GM12875 (cell line): ENCODE measurements around the gene PLCB3.
A peak's percentile ranks its signal among the peaks of the same experiment; 100 is the strongest.

Experiments
- H3K4me3 ChIP-seq: one replicate; pipeline ENCODE4 v1.5.1; 2011; ENCODE audit warnings: low read depth, low read length, control low read depth
- CTCF ChIP-seq: IDR thresholded peaks from 2 replicates; pipeline ENCODE4 v1.5.1; 2011; ENCODE audit warnings: low read depth, mild to moderate bottlenecking, control low read depth, inconsistent platforms, low read length, moderate library complexity, borderline replicate concordance; ENCODE audit not compliant: insufficient read depth

PLCB3 gene

GRCh38 chr11:64243236-64243854 lies 8.0 kb upstream of the PLCB3 start:
- no peak overlapping the region for H3K4me3 ChIP-seq
- no peak for TF ChIP-seq CTCF

DNA sequence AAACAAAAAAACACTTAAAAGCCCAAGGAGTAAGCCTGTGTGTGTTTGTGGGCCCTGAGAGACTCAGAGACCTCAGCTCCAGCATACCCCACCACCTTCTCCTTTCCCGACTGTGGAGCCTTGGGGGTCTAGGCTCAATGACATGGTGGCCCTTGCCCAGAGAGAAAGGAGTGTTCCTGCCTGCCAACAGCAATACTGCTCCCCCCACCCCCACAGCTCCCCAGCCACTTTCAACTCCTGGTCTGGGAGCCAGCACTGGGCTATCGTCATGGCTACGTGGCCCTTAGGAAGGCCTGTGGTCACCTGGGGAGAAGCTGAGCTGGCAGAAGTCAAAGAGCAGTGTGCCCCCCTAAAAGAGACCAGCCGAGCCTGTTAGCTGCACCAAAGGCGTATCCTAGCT lies 7.2 kb upstream of the PLCB3 start:
- no peak for TF ChIP-seq CTCF
- H3K4me3 ChIP-seq: no peak overlapping the region

GRCh38 chr11:64244966-64245365 lies 6.4 kb upstream of the PLCB3 start:
- TF ChIP-seq CTCF: no peak
- peak overlapping the region; percentile 66 for H3K4me3 ChIP-seq

- TF ChIP-seq CTCF: no peak
- peak overlapping the region; percentile 66 for H3K4me3 ChIP-seq
These were observed 5.9 kb upstream of the PLCB3 start for GRCh38 chr11:64245401-64245796.

- peak overlapping the region; percentile 66 for H3K4me3 ChIP-seq
- TF ChIP-seq CTCF: no peak
These were observed 5.3 kb upstream of the PLCB3 start for GRCh38 chr11:64245797-64246620.

GRCh38 chr11:64246621-64246870 lies 4.8 kb upstream of the PLCB3 start:
- peak overlapping the region; percentile 66 for H3K4me3 ChIP-seq

DNA sequence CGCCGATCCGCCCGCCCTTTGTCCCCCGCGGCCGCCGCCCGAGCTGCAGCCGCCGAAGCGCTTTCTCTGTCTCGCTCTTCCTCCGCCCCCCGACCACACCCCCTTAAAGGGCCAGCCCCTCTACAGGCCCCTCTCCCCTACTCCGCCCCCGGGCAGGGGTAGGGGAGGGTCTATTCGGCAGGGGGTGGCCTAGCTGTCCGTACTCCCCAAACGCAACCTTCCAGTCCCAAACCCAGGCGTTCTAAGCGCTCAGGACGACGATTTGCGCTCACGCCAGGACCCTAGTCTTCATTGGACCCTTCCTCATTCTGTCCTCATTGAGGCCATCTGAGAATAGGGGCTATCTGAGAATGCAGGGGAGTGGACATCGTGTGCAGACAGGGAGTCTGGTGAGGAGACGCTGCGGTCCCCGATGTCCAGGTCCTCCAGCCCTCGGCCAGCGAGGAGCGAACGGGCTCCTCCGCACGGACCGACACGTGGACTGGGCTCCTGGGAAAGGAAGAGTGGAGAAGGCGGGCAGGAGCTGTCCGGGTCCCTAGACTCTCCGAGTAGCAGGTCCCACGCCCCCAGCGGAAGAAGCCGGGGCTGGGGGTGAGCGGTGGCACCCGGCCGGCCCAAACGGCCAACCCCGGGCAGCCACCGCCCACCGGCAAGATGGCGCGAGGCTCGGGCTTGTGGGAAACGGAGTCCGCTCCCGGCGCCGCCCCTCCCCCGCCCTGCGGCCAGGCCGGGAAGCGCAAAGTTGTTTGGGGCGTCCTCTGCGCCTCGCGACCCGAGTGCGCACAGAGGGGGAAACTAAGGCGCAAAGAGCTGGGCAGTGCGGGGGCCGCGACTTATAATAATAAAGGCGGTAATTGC lies 4.2 kb upstream of the PLCB3 start, which contains the start of gene PPP1R14B:
TSS of gene PPP1R14B (minus strand) at position 73 of the 858 bp plus-strand sequence. CDS start 270 bp downstream, outside the sequence.
- TF ChIP-seq CTCF: no peak
- peak within 1 kb of the TSS; percentile 66 for H3K4me3 ChIP-seq
